GM12865 (cell line): ENCODE data around the gene SRGAP2C.
"Not testable (repeated sequence)": the region's sequence is repeated elsewhere in the genome, so short reads cannot be mapped to it uniquely, and the experiment has no call there.

Experiments used
- DNase-seq: peaks from one replicate; pipeline ENCODE4 v3.0.0; 2010; ENCODE audit warnings: low read depth
- H3K4me3 ChIP-seq: 2 replicates; pipeline ENCODE4 v1.5.1; 2011; ENCODE audit warnings: mild to moderate bottlenecking, low read depth, low read length, control low read depth

The SRGAP2C gene

GRCh38 chr1:121360531-121360930 is 175.8 kb downstream of the SRGAP2C start:
- not testable (repeated sequence) for H3K4me3 ChIP-seq, DNase-seq

GRCh38 chr1:121361451-121362233 is 176.9 kb downstream of the SRGAP2C start:
- DNase-seq = not testable (repeated sequence)

GRCh38 chr1:121362234-121362883 is 177.6 kb downstream of the SRGAP2C start:
- DNase-seq = not testable (repeated sequence)

More at GRCh38 chr1:121361451-121362233, 176.9 kb downstream of the SRGAP2C start:
- not testable (repeated sequence) for H3K4me3 ChIP-seq

GRCh38 chr1:121365316-121365715 is 180.5 kb downstream of the SRGAP2C start:
- not testable (repeated sequence) for H3K4me3 ChIP-seq, DNase-seq

More at GRCh38 chr1:121362234-121362883, 177.6 kb downstream of the SRGAP2C start:
- H3K4me3 ChIP-seq = not testable (repeated sequence)

GRCh38 chr1:121365723-121366122 is 180.9 kb downstream of the SRGAP2C start:
- H3K4me3 ChIP-seq, DNase-seq: not testable (repeated sequence)

GRCh38 chr1:121366171-121366570 is 181.4 kb downstream of the SRGAP2C start:
- H3K4me3 ChIP-seq, DNase-seq: not testable (repeated sequence)

GRCh38 chr1:121368910-121369309 is 184.1 kb downstream of the SRGAP2C start:
- H3K4me3 ChIP-seq, DNase-seq: not testable (repeated sequence)

- not testable (repeated sequence) for H3K4me3 ChIP-seq, DNase-seq
Observed at GRCh38 chr1:121369959-121370358, 185.2 kb downstream of the SRGAP2C start.

- H3K4me3 ChIP-seq, DNase-seq: not testable (repeated sequence)
Observed at GRCh38 chr1:121374851-121375367, 190.1 kb downstream of the SRGAP2C start.

- H3K4me3 ChIP-seq, DNase-seq: not testable (repeated sequence)
Observed at GRCh38 chr1:121376986-121377385, 192.2 kb downstream of the SRGAP2C start.

- H3K4me3 ChIP-seq, DNase-seq: not testable (repeated sequence)
Observed at GRCh38 chr1:121378757-121379156, 194.0 kb downstream of the SRGAP2C start.

- DNase-seq, H3K4me3 ChIP-seq: not testable (repeated sequence)
Observed at GRCh38 chr1:121384754-121385153, 200.0 kb downstream of the SRGAP2C start.

GRCh38 chr1:121385162-121385561 is 200.4 kb downstream of the SRGAP2C start:
- DNase-seq, H3K4me3 ChIP-seq: not testable (repeated sequence)

- DNase-seq, H3K4me3 ChIP-seq: not testable (repeated sequence)
Observed at GRCh38 chr1:121385563-121386288, 201.0 kb downstream of the SRGAP2C start.

- H3K4me3 ChIP-seq, DNase-seq: not testable (repeated sequence)
Observed at GRCh38 chr1:121386319-121386948, 201.7 kb downstream of the SRGAP2C start.

GRCh38 chr1:121389895-121390560 is 205.3 kb downstream of the SRGAP2C start:
- not testable (repeated sequence) for H3K4me3 ChIP-seq, DNase-seq

GRCh38 chr1:121392130-121392529 is 207.4 kb downstream of the SRGAP2C start:
- not testable (repeated sequence) for H3K4me3 ChIP-seq, DNase-seq

- DNase-seq = not testable (repeated sequence)
Observed at GRCh38 chr1:121395718-121396201, 211.0 kb downstream of the SRGAP2C start.

More at GRCh38 chr1:121395718-121396201, 211.0 kb downstream of the SRGAP2C start:
- H3K4me3 ChIP-seq = not testable (repeated sequence)
